ENCODE results near the gene ATP11A. TPM values are rescaled to one million over a fixed set of nuclear protein-coding genes. Genes with fewer than 3 reads are reported as not detected.

ATP11A gene
- total and polyA plus RNA-seq, 7 donors, result 3.9 to 48.6 (median 26.4) TPM

DNA sequence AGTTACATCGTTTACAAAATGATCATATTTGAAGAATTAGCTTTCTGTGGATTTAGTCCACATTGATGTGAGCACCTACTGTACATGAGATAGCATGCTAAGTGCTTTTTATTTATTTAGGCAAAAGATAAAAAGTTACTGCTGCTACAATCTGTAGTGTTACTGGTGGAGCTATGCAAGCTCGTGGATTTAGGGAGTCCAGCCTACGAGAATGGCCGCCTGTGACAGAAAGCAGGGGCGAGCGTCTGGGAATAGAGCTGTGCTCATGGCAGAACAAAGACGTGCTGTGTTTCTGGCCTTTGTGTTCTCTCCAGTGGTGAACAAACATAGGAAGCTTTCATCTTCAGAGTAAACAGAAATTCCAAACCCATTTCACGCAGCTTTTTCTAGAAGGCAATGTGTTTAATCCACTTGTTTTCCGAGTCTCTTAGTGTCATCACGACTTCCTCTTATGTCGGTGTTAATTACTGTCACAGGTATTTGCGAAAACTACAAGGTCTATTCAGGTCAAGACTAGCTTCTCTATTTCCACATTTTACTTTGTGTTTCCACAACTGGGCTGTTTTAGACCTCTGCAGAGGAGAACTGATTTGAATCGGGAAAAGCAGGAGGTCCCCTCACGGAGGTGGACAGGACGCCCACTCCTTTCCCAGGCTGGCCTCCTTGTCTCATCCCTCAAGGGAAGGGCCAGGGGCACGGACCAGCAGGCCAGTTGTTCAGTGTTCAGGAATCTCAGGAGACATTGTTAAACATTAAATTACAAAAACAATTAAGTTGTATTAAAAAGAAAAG is 67.3 kb downstream of the ATP11A start:
- intact Hi-C loops (cut with DNase I), result no loop called here
- Histone ChIP-seq H3K4me1 (no peaks in the 10 kb centered on the region), H3K27me3 (ENCODE audit: insufficient read depth in 3 of 3, low read length in 2 of 3) (no peaks in the 10 kb centered on the region), H3K4me3 (no peak overlapping the region), H3K36me3 (ENCODE audit: insufficient read depth in 1 of 2, low read depth in 1 of 2) (no peaks in the 10 kb centered on the region), H3K9me3 (no peaks in the 10 kb centered on the region), H3K27ac (no peak overlapping the region)
- 73 to 77% (median 75%) methylated on average over 16 of the region's 16 CpGs for WGBS, 3 donors
- ATAC-seq (no peak), DNase-seq (peak in 1 of 2 donors; percentile 34)
- TF ChIP-seq CTCF (IDR thresholded peaks at IDR 0.05), result no peak

GRCh38 chr13:112757759-112758086 is 67.9 kb downstream of the ATP11A start:
- no peaks in the 10 kb centered on the region for H3K27me3 ChIP-seq (ENCODE audit: insufficient read depth in 3 of 3, low read length in 2 of 3)
- WGBS, 3 donors, result 75 to 83% (median 77%) methylated on average over 10 of the region's 10 CpGs
- no peaks in the 10 kb centered on the region for H3K4me1 ChIP-seq
- intact Hi-C loops (cut with DNase I), result no loop called here
- H3K9me3 ChIP-seq, result no peaks in the 10 kb centered on the region
- no peaks in the 10 kb centered on the region for H3K36me3 ChIP-seq (ENCODE audit: insufficient read depth in 1 of 2, low read depth in 1 of 2)
- ATAC-seq, result no peak
- no peak overlapping the region for H3K4me3 ChIP-seq
- peak in 1 of 2 donors; percentile 32 for DNase-seq
- no peak overlapping the region for H3K27ac ChIP-seq
- TF ChIP-seq CTCF (IDR thresholded peaks at IDR 0.05), result no peak

DNA sequence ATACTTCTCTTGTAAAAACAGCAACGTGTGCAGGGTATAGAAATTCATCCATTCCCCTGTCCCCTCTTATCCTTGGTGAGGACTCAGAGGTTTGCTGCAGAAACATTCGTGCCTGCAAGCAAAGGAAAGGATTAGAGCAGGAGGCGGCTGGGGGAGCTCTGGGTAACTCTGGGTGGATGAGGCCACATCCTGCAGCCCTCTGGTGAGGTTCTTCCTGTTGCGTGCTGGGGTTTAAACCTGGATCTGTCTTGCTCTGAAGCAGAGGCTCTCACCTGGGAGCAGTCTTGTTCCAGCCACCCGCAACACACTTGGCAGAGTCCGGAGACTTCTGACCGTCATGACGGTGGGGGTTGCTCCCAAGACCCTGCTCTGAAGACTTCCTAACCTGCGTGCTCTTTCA is 69.2 kb downstream of the ATP11A start:
- TF ChIP-seq CTCF (IDR thresholded peaks at IDR 0.05), result no peak
- no peak overlapping the region for H3K27ac ChIP-seq
- no peaks in the 10 kb centered on the region for H3K9me3 ChIP-seq
- no peak overlapping the region for H3K4me3 ChIP-seq
- ATAC-seq (no peak), DNase-seq (peak in 1 of 2 donors; percentile 27)
- no peaks in the 10 kb centered on the region for H3K27me3 ChIP-seq (ENCODE audit: insufficient read depth in 3 of 3, low read length in 2 of 3)
- intact Hi-C loops (cut with DNase I), result no loop called here
- H3K4me1 ChIP-seq, result no peaks in the 10 kb centered on the region
- WGBS, 3 donors, result 97 to 98% (median 97%) methylated on average over 9 of the region's 9 CpGs
- no peaks in the 10 kb centered on the region for H3K36me3 ChIP-seq (ENCODE audit: insufficient read depth in 1 of 2, low read depth in 1 of 2)

- intact Hi-C loops (cut with DNase I), result no loop called here
- ATAC-seq, result no peak
- TF ChIP-seq CTCF (IDR thresholded peaks at IDR 0.05), result no peak
- H3K36me3 ChIP-seq (ENCODE audit: insufficient read depth in 1 of 2, low read depth in 1 of 2), result no peaks in the 10 kb centered on the region
- no peak for DNase-seq
- H3K9me3 ChIP-seq, result no peaks in the 10 kb centered on the region
- no peaks in the 10 kb centered on the region for H3K27me3 ChIP-seq (ENCODE audit: insufficient read depth in 3 of 3, low read length in 2 of 3)
- WGBS, 3 donors, result 51 to 63% (median 52%) methylated on average over 11 of the region's 11 CpGs
- no peak overlapping the region for H3K4me3 ChIP-seq
- no peak overlapping the region for H3K27ac ChIP-seq
- no peaks in the 10 kb centered on the region for H3K4me1 ChIP-seq
Measured at GRCh38 chr13:112759827-112760226, 70.0 kb downstream of the ATP11A start.

GRCh38 chr13:112760435-112760834 is 70.6 kb downstream of the ATP11A start:
- H3K9me3 ChIP-seq, result no peaks in the 10 kb centered on the region
- H3K27me3 ChIP-seq (ENCODE audit: insufficient read depth in 3 of 3, low read length in 2 of 3), result no peaks in the 10 kb centered on the region
- 76 to 83% (median 77%) methylated on average over 3 of the region's 3 CpGs for WGBS, 3 donors
- no peak overlapping the region for H3K4me3 ChIP-seq
- intact Hi-C loops (cut with DNase I), result no loop called here
- DNase-seq, result no peak
- ATAC-seq, result no peak
- no peak overlapping the region for H3K27ac ChIP-seq
- TF ChIP-seq CTCF (IDR thresholded peaks at IDR 0.05), result no peak
- no peaks in the 10 kb centered on the region for H3K36me3 ChIP-seq (ENCODE audit: insufficient read depth in 1 of 2, low read depth in 1 of 2)
- no peaks in the 10 kb centered on the region for H3K4me1 ChIP-seq

All from psoas muscle (tissue), 8 donors.